Brain microvascular endothelial cell (primary cell): Measurements from ENCODE around the gene GZMM.
"Not testable (repeated sequence)": the region's sequence is repeated elsewhere in the genome, so short reads cannot be mapped to it uniquely, and the experiment has no call there.

Experiments used
- DNase-seq: peaks from one replicate; pipeline ENCODE4 v3.0.0-alpha.2; 2020
- H3K27ac ChIP-seq: fragments of 250-450 bp; sonication (Bioruptor Pico); 2 replicates; pipeline ENCODE4 v1.5.1; 2020; ENCODE audit warnings: mild to moderate bottlenecking, moderate library complexity
- H3K27me3 ChIP-seq: fragments of 250-450 bp; sonication (Bioruptor Pico); replicated peaks from 2 replicates; pipeline ENCODE4 v1.5.1; 2020; ENCODE audit warnings: mild to moderate bottlenecking
- H3K36me3 ChIP-seq: fragments of 250-450 bp; sonication (Bioruptor Pico); replicated peaks from 2 replicates; pipeline ENCODE4 v1.5.1; 2020; ENCODE audit warnings: mild to moderate bottlenecking
- H3K4me3 ChIP-seq: 2 replicates; pipeline ENCODE4 v1.5.1; 2011; ENCODE audit warnings: low read depth, mild to moderate bottlenecking, control low read depth, low read length, moderate library complexity
- in situ Hi-C: cut with HindIII; loops from 2 replicates; pipeline ENCODE4 v1.10.0; 2017; ENCODE audit warnings: low sequenced_read_pairs, low pct_ligation_motif_present
- TF ChIP-seq, protein P1 (sequence below): IDR thresholded peaks from 2 replicates; pipeline ENCODE4 v1.5.1; 2011; ENCODE audit warnings: low read depth, mild to moderate bottlenecking, moderate library complexity, low read length, control low read depth, inconsistent platforms; ENCODE audit errors: missing control alignments

The GZMM gene

DNA sequence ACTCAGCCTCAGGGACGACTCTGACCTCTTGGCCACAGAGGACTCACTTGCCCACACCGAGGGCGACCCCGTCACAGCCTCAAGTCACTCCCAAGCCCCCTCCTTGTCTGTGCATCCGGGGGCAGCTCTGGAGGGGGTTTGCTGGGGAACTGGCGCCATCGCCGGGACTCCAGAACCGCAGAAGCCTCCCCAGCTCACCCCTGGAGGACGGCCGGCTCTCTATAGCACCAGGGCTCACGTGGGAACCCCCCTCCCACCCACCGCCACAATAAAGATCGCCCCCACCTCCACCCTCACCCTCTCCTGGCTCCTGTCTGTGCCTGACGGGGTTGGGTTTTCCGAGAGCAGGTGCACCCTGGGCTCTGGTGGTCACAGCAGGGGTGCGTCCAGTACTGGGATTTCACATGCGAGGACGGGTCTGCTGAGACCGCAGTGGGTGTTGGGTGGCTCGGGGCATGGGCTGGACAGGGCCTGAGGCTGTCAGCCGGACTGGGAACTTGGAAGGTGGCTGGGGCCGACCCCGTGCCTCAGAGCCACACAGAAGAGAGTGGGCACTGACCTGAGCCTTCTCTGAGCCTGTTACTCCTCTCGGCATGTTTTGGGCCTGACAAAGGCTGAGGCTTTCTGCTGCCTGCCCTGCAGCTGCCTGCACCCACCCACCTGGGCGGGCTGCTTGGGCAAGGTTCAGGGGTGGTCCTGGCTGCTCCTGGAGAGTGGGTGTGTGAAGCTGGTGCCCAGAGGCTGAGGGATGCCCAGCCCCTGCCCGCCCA is 39.5 kb downstream of the GZMM start:
- Histone ChIP-seq H3K27ac (no peak overlapping the region), H3K4me3 (no peak overlapping the region), H3K36me3 (peaks cover 27% of the 10 kb centered on the region), H3K27me3 (no peaks in the 10 kb centered on the region)
- in situ Hi-C loops = no loop called here
- TF ChIP-seq, protein P1, sequence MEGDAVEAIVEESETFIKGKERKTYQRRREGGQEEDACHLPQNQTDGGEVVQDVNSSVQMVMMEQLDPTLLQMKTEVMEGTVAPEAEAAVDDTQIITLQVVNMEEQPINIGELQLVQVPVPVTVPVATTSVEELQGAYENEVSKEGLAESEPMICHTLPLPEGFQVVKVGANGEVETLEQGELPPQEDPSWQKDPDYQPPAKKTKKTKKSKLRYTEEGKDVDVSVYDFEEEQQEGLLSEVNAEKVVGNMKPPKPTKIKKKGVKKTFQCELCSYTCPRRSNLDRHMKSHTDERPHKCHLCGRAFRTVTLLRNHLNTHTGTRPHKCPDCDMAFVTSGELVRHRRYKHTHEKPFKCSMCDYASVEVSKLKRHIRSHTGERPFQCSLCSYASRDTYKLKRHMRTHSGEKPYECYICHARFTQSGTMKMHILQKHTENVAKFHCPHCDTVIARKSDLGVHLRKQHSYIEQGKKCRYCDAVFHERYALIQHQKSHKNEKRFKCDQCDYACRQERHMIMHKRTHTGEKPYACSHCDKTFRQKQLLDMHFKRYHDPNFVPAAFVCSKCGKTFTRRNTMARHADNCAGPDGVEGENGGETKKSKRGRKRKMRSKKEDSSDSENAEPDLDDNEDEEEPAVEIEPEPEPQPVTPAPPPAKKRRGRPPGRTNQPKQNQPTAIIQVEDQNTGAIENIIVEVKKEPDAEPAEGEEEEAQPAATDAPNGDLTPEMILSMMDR = no peak
- DNase-seq = no peak

DNA sequence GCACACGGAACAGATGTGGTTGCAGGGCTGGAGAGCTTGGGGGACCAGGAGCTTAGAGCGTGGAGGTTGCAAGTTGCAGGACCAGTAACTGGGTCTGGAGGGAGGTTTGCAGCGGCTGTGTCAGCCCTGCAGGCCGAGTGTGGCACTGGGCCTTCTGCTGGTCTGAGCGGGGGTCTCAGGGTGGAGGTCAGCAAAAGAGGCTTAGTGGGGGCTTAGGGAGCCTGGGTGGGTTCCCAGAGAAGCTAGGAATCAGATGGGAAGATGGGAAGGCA is 40.1 kb downstream of the GZMM start:
- Histone ChIP-seq H3K4me3 (no peak overlapping the region), H3K27me3 (no peaks in the 10 kb centered on the region), H3K36me3 (peaks cover 27% of the 10 kb centered on the region), H3K27ac (no peak overlapping the region)
- TF ChIP-seq, protein P1 = no peak
- DNase-seq = no peak
- in situ Hi-C loops = no loop called here

DNA sequence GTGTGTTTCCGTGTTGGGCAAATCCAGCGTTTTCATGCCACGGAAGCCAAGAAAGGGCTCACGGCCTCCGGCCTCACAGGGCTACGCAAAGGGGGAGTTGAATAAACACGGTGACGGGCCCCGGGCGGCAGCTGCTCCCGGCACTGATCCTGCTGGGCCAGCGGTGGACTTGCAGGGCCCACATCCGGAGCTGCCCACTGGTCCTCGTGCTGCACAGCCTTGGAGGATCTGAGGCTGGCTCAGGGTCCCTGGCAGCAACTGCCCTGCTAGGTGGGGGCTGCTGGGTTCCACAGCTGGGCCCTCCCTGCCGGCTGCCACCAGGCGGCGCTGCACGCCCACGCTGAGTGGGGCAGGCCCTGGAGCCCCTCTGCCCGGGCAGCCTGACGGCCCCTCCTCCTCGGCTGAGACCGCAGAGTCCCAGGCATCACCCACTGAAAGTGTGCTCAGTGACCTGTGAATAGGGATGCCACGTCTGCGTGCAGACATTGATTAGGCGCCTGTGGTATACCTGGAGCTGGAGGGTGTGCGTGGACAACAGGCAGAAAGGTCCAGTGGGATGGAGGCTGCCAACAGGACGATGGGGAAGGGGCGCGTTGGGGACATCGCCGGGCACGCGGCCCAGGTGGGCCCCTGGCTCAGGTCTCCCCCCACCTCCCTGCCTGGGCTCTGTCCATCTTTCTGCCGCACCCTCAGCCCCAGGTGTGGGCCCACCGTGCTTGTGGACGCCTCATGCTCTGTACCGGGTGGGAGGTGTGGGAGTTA is 40.6 kb downstream of the GZMM start:
- no peak overlapping the region for H3K27ac ChIP-seq
- H3K4me3 ChIP-seq = no peak overlapping the region
- no peak for DNase-seq
- TF ChIP-seq, protein P1 = peak; percentile 80
- in situ Hi-C loops = no loop called here
- peaks cover 24% of the 10 kb centered on the region for H3K36me3 ChIP-seq
- H3K27me3 ChIP-seq = no peaks in the 10 kb centered on the region

DNA sequence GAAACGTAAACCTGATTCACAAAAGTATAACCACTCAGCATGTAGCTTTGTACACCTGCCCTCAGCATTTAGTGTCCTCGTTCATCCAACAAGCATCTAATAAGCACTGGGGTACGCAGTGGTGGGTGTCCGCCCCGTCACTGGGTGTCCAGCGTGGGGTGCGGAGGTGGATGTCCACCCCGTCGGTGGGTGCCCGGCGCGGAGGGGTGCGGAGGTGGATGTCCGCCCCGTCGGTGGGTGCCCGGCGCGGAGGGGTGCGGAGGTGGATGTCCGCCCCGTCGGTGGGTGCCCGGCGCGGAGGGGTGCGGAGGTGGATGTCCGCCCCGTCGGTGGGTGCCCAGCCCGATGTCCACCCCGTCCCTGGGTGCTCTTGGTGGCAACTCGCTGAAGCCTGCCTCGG is 41.3 kb downstream of the GZMM start:
- peaks cover 17% of the 10 kb centered on the region for H3K36me3 ChIP-seq
- DNase-seq, in situ Hi-C loops, H3K27me3 ChIP-seq, H3K4me3 ChIP-seq, H3K27ac ChIP-seq: not testable (repeated sequence)

DNA sequence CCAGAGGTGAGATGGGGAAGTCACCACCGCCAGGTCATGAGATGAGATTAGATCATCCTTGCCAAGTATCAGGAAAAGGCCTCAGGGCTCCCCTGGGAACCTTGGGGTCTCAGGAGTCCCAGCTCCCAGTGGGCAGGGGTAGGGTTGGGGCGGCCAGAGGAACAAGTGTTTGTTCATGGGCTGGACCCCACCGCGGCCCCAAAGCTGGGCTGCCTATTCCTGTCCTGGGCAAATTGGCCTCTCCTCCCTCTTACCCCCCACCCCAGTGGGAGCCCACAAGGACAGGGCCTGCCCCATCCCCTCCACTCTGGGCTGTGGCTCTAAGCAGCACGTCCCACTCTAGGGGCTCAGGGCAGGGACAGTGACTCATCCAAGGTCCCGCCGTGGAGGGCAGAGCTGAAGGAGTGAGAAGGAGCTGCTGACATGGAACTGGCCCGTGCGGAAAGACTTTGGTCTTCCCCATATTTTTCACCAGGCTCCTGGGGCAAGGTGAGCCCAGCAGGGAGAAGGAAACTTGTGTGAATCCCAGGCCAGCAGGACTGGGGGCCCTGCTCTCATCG is 41.8 kb downstream of the GZMM start:
- in situ Hi-C loops = no loop called here
- H3K27ac ChIP-seq = no peak overlapping the region
- TF ChIP-seq, protein P1 = no peak
- no peak overlapping the region for H3K4me3 ChIP-seq
- no peaks in the 10 kb centered on the region for H3K27me3 ChIP-seq
- DNase-seq = no peak
- H3K36me3 ChIP-seq = peaks cover 13% of the 10 kb centered on the region

DNA sequence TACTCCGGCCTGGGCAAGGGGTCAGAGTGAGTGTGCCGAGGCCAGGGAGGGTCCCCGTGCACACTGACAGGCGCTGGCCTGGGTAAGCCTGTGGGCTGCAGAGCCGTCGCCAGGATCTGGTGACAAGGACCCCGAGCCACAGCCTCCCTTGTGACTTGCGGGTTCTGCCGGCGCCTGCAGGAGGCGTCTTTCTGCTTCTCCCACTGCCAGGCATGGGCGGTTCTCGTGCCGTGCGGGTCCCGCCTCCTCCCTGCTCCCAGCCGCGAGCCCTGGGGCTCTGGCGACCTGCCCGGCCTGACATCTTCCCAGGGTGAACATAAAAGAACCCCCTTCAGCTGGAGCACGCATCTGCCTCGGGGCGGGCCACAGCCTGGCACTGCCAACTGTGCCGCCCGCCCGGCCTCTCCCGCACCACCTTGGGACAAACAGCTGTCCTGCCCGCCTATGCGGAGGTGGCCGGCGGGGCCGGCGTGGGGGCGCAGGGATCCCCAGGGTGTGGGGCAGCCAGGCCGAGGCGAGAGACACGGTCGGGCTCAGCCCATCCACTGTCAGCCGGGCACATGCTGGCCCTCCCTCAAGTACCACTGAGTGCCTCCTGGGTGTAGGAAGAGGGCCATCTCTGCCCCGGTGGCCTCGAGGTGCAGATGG is 44.4 kb downstream of the GZMM start:
- TF ChIP-seq, protein P1 = peak; percentile 88
- peak; percentile 77 for DNase-seq
- in situ Hi-C loops = no loop called here
- no peaks in the 10 kb centered on the region for H3K27me3 ChIP-seq
- H3K27ac ChIP-seq = no peak overlapping the region
- no peak overlapping the region for H3K4me3 ChIP-seq
- no peaks in the 10 kb centered on the region for H3K36me3 ChIP-seq
